DMS 273 (cell line): ENCODE data around the gene EHMT1.
A peak's percentile ranks its signal among the peaks of the same experiment; 100 is the strongest.

Experiments used
- DNase-seq: peaks from one replicate; lab custom pipeline; 2025; ENCODE audit not compliant: unreplicated experiment; lab: John Stamatoyannopoulos, UW

The EHMT1 gene

GRCh38 chr9:137817236-137818200 lies 198.7 kb downstream of the EHMT1 start:
- no peak for DNase-seq

GRCh38 chr9:137818286-137818685 lies 199.5 kb downstream of the EHMT1 start:
- DNase-seq: no peak

GRCh38 chr9:137820161-137820855 lies 201.5 kb downstream of the EHMT1 start:
- DNase-seq: no peak

GRCh38 chr9:137823986-137824771 lies 205.4 kb downstream of the EHMT1 start:
- no peak for DNase-seq

- DNase-seq: no peak
These were observed 206.7 kb downstream of the EHMT1 start for GRCh38 chr9:137825324-137825989.

- no peak for DNase-seq
These were observed 209.2 kb downstream of the EHMT1 start for GRCh38 chr9:137827908-137828526.

- peak; percentile 41 for DNase-seq
These were observed 209.9 kb downstream of the EHMT1 start for GRCh38 chr9:137828527-137829259.

GRCh38 chr9:137829260-137829996 lies 210.6 kb downstream of the EHMT1 start:
- no peak for DNase-seq

- no peak for DNase-seq
These were observed 213.4 kb downstream of the EHMT1 start for GRCh38 chr9:137832191-137832700.

- DNase-seq: no peak
These were observed 214.2 kb downstream of the EHMT1 start for GRCh38 chr9:137832830-137833590.

GRCh38 chr9:137833721-137834613 lies 215.2 kb downstream of the EHMT1 start:
- DNase-seq: no peak

GRCh38 chr9:137834846-137835546 lies 216.2 kb downstream of the EHMT1 start:
- no peak for DNase-seq

- no peak for DNase-seq
These were observed 217.5 kb downstream of the EHMT1 start for GRCh38 chr9:137836151-137836830.

GRCh38 chr9:137836831-137837241 lies 218.0 kb downstream of the EHMT1 start:
- peak; percentile 75 for DNase-seq

- DNase-seq: no peak
These were observed 218.8 kb downstream of the EHMT1 start for GRCh38 chr9:137837345-137838278.
